Mucosa of rectum (tissue), 2 donors: ENCODE measurements around the gene PRDM11.

Source experiments
- H3K27ac ChIP-seq, 2 donors: one replicate each; pipeline ENCODE4 v1.7.0; 2013; ENCODE audit warnings: inconsistent platforms in 2 of 2, low read depth in 2 of 2, low read length in 2 of 2
- H3K27me3 ChIP-seq, 2 donors: one replicate each; pipeline ENCODE4 v1.7.0; 2013; ENCODE audit warnings: low read length in 2 of 2; ENCODE audit not compliant: control insufficient read depth in 2 of 2, insufficient read depth in 2 of 2
- H3K36me3 ChIP-seq, 2 donors: one replicate each; pipeline ENCODE4 v1.7.0; 2013; ENCODE audit warnings: low read length in 2 of 2; ENCODE audit not compliant: control insufficient read depth in 2 of 2, insufficient read depth in 2 of 2
- H3K4me1 ChIP-seq, 2 donors: one replicate each; pipeline ENCODE4 v1.7.0; 2013; ENCODE audit warnings: low read length in 2 of 2, mild to moderate bottlenecking in 1 of 2; ENCODE audit not compliant: control insufficient read depth in 2 of 2, insufficient read depth in 2 of 2
- H3K4me3 ChIP-seq, 2 donors: one replicate each; pipeline ENCODE4 v1.7.0; 2013; ENCODE audit warnings: low read length in 2 of 2
- H3K9ac ChIP-seq, 2 donors: one replicate each; pipeline ENCODE4 v1.7.0; 2013; ENCODE audit warnings: low read length in 2 of 2, low read depth in 1 of 2, mild to moderate bottlenecking in 1 of 2
- H3K9me3 ChIP-seq, 2 donors: one replicate each; pipeline ENCODE4 v1.7.0; 2013; ENCODE audit warnings: low read length in 2 of 2; ENCODE audit not compliant: control insufficient read depth in 2 of 2
- donor health status: healthy.
- donor health status: Normal muscosa, but diverticular disease.

Gene PRDM11

DNA sequence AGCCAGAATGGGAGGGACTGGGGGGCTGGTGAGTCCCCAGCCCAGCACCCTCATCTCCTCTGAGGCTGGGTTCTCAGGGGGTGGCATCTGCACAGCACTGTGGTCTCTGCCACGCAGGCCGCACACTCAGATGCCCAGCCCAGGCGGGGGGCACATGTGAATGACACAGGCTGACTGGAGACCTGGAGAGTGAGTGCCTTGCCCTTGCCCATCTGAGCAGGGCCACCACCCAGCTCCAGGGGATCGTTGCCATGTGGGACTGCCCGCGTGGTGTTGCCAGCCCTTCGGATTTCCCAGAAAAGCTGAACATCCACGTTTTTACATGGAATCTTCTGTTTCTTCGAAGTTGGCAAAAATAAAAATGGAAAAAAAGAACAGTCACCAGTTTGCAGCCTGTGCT lies 18.9 kb downstream of the PRDM11 start:
- no peaks in the 10 kb centered on the region for H3K27me3 ChIP-seq
- peaks cover 0 to 4% of the 10 kb centered on the region in 2 donors for H3K4me1 ChIP-seq
- no peak overlapping the region for H3K4me3 ChIP-seq
- no peak overlapping the region for H3K9ac ChIP-seq
- H3K27ac ChIP-seq = no peak overlapping the region
- no peaks in the 10 kb centered on the region for H3K9me3 ChIP-seq
- H3K36me3 ChIP-seq = no peaks in the 10 kb centered on the region

DNA sequence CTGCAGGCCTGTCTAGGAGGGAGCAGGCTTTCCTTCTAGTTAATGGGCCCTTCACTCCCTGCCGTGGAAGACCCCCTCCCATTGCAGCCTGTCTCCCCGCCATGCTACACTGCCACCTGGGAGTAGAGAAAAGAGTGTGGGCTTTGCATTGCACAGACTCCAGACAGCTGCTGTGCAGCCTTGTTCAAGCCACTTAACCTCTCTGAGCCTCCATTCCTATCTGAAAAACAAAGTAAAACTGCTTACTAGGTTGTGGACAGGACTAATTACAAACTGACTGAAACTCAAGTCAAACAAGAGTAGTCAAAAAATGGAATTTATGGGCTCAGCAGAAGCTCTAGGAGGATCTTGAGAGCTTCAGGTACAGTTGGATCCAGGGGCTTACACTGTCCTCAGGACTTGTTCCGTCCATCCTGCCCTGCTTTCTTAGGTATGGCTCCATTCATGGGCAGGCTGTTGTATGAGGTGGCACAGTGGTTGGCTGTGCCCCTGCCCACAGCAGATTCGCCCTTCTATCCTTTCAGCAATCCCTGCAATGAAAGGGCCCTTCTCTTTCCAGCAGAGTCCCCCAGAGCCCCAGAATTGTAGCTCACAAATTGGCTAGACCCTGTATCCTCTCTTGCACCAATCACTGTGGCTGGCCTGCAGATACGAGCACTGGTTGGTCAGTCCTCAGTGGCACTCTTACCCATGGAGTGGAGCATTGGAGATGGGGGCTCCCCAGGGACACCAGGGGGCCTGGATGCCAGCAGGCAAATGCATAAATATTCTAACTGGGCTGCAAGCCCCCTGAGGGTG lies 19.6 kb downstream of the PRDM11 start:
- Histone ChIP-seq H3K4me3 (no peak overlapping the region), H3K27me3 (no peaks in the 10 kb centered on the region), H3K9ac (no peak overlapping the region), H3K27ac (no peak overlapping the region), H3K9me3 (no peaks in the 10 kb centered on the region), H3K4me1 (peaks cover 0 to 4% of the 10 kb centered on the region in 2 donors), H3K36me3 (no peaks in the 10 kb centered on the region)

GRCh38 chr11:45166604-45166897 lies 20.1 kb downstream of the PRDM11 start:
- H3K27ac ChIP-seq = no peak overlapping the region
- peaks cover 0 to 4% of the 10 kb centered on the region in 2 donors for H3K4me1 ChIP-seq
- H3K9me3 ChIP-seq = no peaks in the 10 kb centered on the region
- H3K36me3 ChIP-seq = no peaks in the 10 kb centered on the region
- H3K27me3 ChIP-seq = no peaks in the 10 kb centered on the region
- no peak overlapping the region for H3K4me3 ChIP-seq
- no peak overlapping the region for H3K9ac ChIP-seq

GRCh38 chr11:45167283-45167682 lies 20.8 kb downstream of the PRDM11 start:
- no peaks in the 10 kb centered on the region for H3K36me3 ChIP-seq
- no peak overlapping the region for H3K9ac ChIP-seq
- no peaks in the 10 kb centered on the region for H3K4me1 ChIP-seq
- no peaks in the 10 kb centered on the region for H3K27me3 ChIP-seq
- H3K27ac ChIP-seq = no peak overlapping the region
- H3K9me3 ChIP-seq = no peaks in the 10 kb centered on the region
- no peak overlapping the region for H3K4me3 ChIP-seq

- Histone ChIP-seq H3K9ac (no peak overlapping the region), H3K9me3 (no peaks in the 10 kb centered on the region), H3K4me1 (peaks cover 4 to 6% of the 10 kb centered on the region in 2 donors), H3K27me3 (no peaks in the 10 kb centered on the region), H3K4me3 (no peak overlapping the region), H3K36me3 (no peaks in the 10 kb centered on the region), H3K27ac (no peak overlapping the region)
Measured at GRCh38 chr11:45168366-45169130, 22.1 kb downstream of the PRDM11 start.

DNA sequence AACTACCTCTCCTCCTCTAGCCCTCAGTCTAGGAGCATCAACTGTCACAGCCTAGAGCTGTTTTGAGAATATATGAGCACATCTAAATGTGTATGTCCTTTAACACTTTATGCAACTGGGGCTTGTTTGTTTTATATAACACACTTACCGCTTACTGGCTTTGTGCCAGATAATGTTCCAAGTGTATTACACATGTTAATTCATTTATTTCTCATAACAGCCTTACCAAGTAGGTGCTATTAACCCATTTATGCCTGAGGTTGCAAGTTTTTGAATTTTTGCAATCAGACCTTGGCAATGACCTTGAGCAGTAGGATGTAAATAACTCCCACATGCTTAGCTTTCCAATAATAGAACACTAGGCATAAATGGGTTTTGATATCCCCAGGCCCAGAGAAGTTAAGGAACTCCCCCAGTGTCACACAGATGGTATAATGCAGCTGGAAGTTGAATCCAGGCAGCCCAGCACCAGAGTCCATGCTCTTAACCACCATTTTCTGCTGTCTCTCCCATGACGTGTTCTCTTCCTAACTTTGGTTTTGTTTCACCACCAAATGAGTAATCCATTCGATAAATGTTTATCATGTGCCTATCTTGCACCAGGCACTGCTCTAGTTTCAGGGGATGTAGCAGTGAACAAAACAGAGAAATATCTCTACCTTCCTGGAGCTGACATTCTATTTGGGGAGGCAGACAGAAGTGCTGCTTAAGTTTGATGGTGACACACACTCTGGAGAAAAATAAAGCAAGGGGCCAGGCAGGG lies 23.1 kb downstream of the PRDM11 start:
- H3K36me3 ChIP-seq = no peaks in the 10 kb centered on the region
- no peaks in the 10 kb centered on the region for H3K9me3 ChIP-seq
- no peak overlapping the region for H3K4me3 ChIP-seq
- H3K9ac ChIP-seq = no peak overlapping the region
- peaks cover 4 to 6% of the 10 kb centered on the region in 2 donors for H3K4me1 ChIP-seq
- H3K27me3 ChIP-seq = no peaks in the 10 kb centered on the region
- H3K27ac ChIP-seq = no peak overlapping the region

- no peak overlapping the region for H3K4me3 ChIP-seq
- H3K27me3 ChIP-seq = no peaks in the 10 kb centered on the region
- no peaks in the 10 kb centered on the region for H3K36me3 ChIP-seq
- no peak overlapping the region for H3K9ac ChIP-seq
- no peaks in the 10 kb centered on the region for H3K9me3 ChIP-seq
- no peak overlapping the region for H3K27ac ChIP-seq
- peaks cover 4 to 6% of the 10 kb centered on the region in 2 donors for H3K4me1 ChIP-seq
Measured at GRCh38 chr11:45170484-45170883, 24.0 kb downstream of the PRDM11 start.

GRCh38 chr11:45171550-45171949 lies 25.1 kb downstream of the PRDM11 start:
- H3K9me3 ChIP-seq = no peaks in the 10 kb centered on the region
- no peaks in the 10 kb centered on the region for H3K36me3 ChIP-seq
- peaks cover 4 to 6% of the 10 kb centered on the region in 2 donors for H3K4me1 ChIP-seq
- H3K9ac ChIP-seq = no peak overlapping the region
- no peaks in the 10 kb centered on the region for H3K27me3 ChIP-seq
- H3K4me3 ChIP-seq = no peak overlapping the region
- H3K27ac ChIP-seq = no peak overlapping the region

DNA sequence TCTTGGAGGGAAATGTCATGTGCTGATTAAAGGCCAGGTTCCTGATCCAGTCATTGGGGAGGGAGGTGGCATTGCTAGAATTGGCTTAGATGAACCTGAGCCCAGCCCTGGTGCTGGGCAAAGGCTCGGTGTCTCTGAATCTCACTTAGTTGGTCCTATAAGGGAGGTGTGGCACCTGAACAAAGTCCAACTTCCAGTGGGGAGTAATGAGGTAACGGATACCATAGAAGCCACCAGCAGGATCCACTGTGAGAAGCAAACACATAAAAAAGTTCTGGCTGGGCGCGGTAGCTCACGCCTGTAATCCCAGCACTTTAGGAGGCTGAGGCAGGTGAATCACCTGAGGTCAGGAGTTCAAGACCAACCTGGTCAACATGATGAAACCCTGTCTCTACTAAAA lies 26.6 kb downstream of the PRDM11 start:
- H3K4me1 ChIP-seq = peaks cover 6% of the 10 kb centered on the region in 2 donors
- H3K9me3 ChIP-seq = no peaks in the 10 kb centered on the region
- H3K4me3 ChIP-seq = no peak overlapping the region
- H3K27me3 ChIP-seq = no peaks in the 10 kb centered on the region
- H3K9ac ChIP-seq = no peak overlapping the region
- peak overlapping the region in 1 of 2 donors; percentile 18 for H3K27ac ChIP-seq
- H3K36me3 ChIP-seq = no peaks in the 10 kb centered on the region
